Vagina (tissue), 2 donors: ENCODE results near the gene FPGS. TPM values are rescaled to one million over a fixed set of nuclear protein-coding genes. Genes with fewer than 3 reads are reported as not detected.
"Not testable (repeated sequence)": the region's sequence is repeated elsewhere in the genome, so short reads cannot be mapped to it uniquely, and the experiment has no call there.

ENCODE experiments used
- DNase-seq, 2 donors: peaks; one replicate each; pipeline ENCODE4 v3.0.0-alpha.2; 2017; ENCODE audit errors: extremely low spot score in 2 of 2
- H3K27ac ChIP-seq: fragments of 200-600 bp; sonication (generic); one replicate; pipeline ENCODE4 v1.5.1; 2019
- H3K27me3 ChIP-seq: fragments of 200-600 bp; sonication (generic); one replicate; pipeline ENCODE4 v1.5.1; 2019
- H3K36me3 ChIP-seq, 2 donors: fragments of 200-600 bp; sonication (generic); one replicate each; pipeline ENCODE4 v1.5.1; 2017 to 2019
- H3K4me1 ChIP-seq: fragments of 200-600 bp; sonication (generic); one replicate; pipeline ENCODE4 v1.5.1; 2019
- H3K4me3 ChIP-seq, 2 donors: fragments of 200-600 bp; sonication (generic); 1 replicate in 1 of 2; 2 replicates in 1 of 2; pipeline ENCODE4 v1.5.1; 2016 to 2019
- H3K9me3 ChIP-seq: fragments of 200-600 bp; sonication (generic); one replicate; pipeline ENCODE4 v1.5.1; 2019
- CTCF ChIP-seq, 3 experiments: fragments of 450-650 bp in 2 of 3; fragments of 200-600 bp in 1 of 3; sonication (generic) in 1 of 3; IDR thresholded peaks; one replicate each; pipeline ENCODE4 v1.5.1; 2017 to 2019; ENCODE audit warnings: antibody characterized with exemption in 3 of 3, mild to moderate bottlenecking in 2 of 3, moderate library complexity in 2 of 3
- POLR2A ChIP-seq, 2 donors: fragments of 450-650 bp; IDR thresholded peaks; one replicate each; pipeline ENCODE4 v1.6.1; 2017; ENCODE audit warnings: antibody characterized with exemption in 2 of 2, mild to moderate bottlenecking in 2 of 2, moderate library complexity in 2 of 2
- POLR2AphosphoS5 ChIP-seq, 2 donors: sonication (generic); formaldehyde crosslinking; IDR thresholded peaks; one replicate each; pipeline ENCODE4 v1.9.0; 2017; ENCODE audit warnings: antibody characterized with exemption in 2 of 2, mild to moderate bottlenecking in 2 of 2, low read depth in 1 of 2; ENCODE audit not compliant: insufficient read depth in 1 of 2
- intact Hi-C: fragments of 100-400 bp; cut with DNase I; formaldehyde crosslinking; loops from one replicate; pipeline ENCODE4 v1.15.1; 2023
- total RNA-seq: library from RNA; depleted of rRNA; stranded (reverse); fragments of >200 nt; gene quantifications from one replicate; pipeline ENCODE4 v1.2.3, GENCODE V29; 2016

FPGS gene
- total RNA-seq, 1 donor from 2014 or later: 99.7 TPM

- Histone ChIP-seq H3K9me3 (no peaks in the 10 kb centered on the region), H3K4me3 (no peak overlapping the region), H3K27me3 (no peaks in the 10 kb centered on the region), H3K4me1 (peaks cover 19% of the 10 kb centered on the region), H3K36me3 (no peaks in the 10 kb centered on the region), H3K27ac (peak overlapping the region; percentile 74)
- intact Hi-C loops: no loop called here
- DNase-seq: no peak
- TF ChIP-seq POLR2A (IDR thresholded peaks at IDR 0.05) (no peak), CTCF (IDR thresholded peaks at IDR 0.05) (no peak), POLR2AphosphoS5 (IDR thresholded peaks at IDR 0.05; ENCODE audit: insufficient read depth in 1 of 2, low read depth in 1 of 2) (peak; percentile 22 to 30)
Observed at GRCh38 chr9:127844821-127845359, 42.2 kb downstream of the FPGS start.

- H3K27ac ChIP-seq: peak overlapping the region; percentile 74
- H3K4me3 ChIP-seq, DNase-seq, H3K36me3 ChIP-seq, H3K9me3 ChIP-seq, intact Hi-C loops, H3K27me3 ChIP-seq: not testable (repeated sequence)
- H3K4me1 ChIP-seq: peaks cover 19% of the 10 kb centered on the region
Observed at GRCh38 chr9:127845619-127846018, 42.9 kb downstream of the FPGS start.

- Histone ChIP-seq H3K27ac (peak overlapping the region; percentile 74), H3K27me3 (no peaks in the 10 kb centered on the region), H3K4me3 (peak overlapping the region; percentile 13), H3K4me1 (peaks cover 26% of the 10 kb centered on the region), H3K36me3 (no peaks in the 10 kb centered on the region), H3K9me3 (no peaks in the 10 kb centered on the region)
- no peak for DNase-seq
- TF ChIP-seq POLR2AphosphoS5 (IDR thresholded peaks at IDR 0.05; ENCODE audit: insufficient read depth in 1 of 2, low read depth in 1 of 2) (peak in 1 of 2 donors; percentile 38), CTCF (IDR thresholded peaks at IDR 0.05) (no peak)
- intact Hi-C loops: no loop called here
Observed at GRCh38 chr9:127846443-127847177, 43.9 kb downstream of the FPGS start.

GRCh38 chr9:127847178-127847510 is 44.5 kb downstream of the FPGS start:
- Histone ChIP-seq H3K4me3 (peak overlapping the region; percentile 13), H3K9me3 (no peaks in the 10 kb centered on the region), H3K4me1 (peaks cover 31% of the 10 kb centered on the region), H3K27me3 (no peaks in the 10 kb centered on the region), H3K36me3 (no peaks in the 10 kb centered on the region), H3K27ac (peak overlapping the region; percentile 74)
- no peak for DNase-seq
- intact Hi-C loops: no loop called here
- TF ChIP-seq POLR2A (IDR thresholded peaks at IDR 0.05) (no peak), POLR2AphosphoS5 (IDR thresholded peaks at IDR 0.05; ENCODE audit: insufficient read depth in 1 of 2, low read depth in 1 of 2) (no peak), CTCF (IDR thresholded peaks at IDR 0.05) (no peak)

GRCh38 chr9:127847833-127848755 is 45.4 kb downstream of the FPGS start:
- peak overlapping the region; percentile 74 for H3K27ac ChIP-seq
- H3K4me3 ChIP-seq: peak overlapping the region in 1 of 2 donors; percentile 7

More at GRCh38 chr9:127847833-127848755, 45.4 kb downstream of the FPGS start:
- peaks cover 41% of the 10 kb centered on the region for H3K4me1 ChIP-seq
- TF ChIP-seq POLR2A (IDR thresholded peaks at IDR 0.05) (no peak), POLR2AphosphoS5 (IDR thresholded peaks at IDR 0.05; ENCODE audit: insufficient read depth in 1 of 2, low read depth in 1 of 2) (no peak), CTCF (IDR thresholded peaks at IDR 0.05) (no peak)
- DNase-seq: no peak
- no peaks in the 10 kb centered on the region for H3K36me3 ChIP-seq
- intact Hi-C loops: no loop called here
- no peaks in the 10 kb centered on the region for H3K27me3 ChIP-seq
- H3K9me3 ChIP-seq: no peaks in the 10 kb centered on the region
